ENCODE results near the gene RAB3D. TPM values are rescaled to one million over a fixed set of nuclear protein-coding genes. Genes with fewer than 3 reads are reported as not detected.
A peak's percentile ranks its signal among the peaks of the same experiment; 100 is the strongest.

Gene RAB3D
- total and polyA plus RNA-seq, 10 of the 15 experiments (the other 5 are each of a cell fraction or from before 2014, with no cell fraction given), result 1.1 to 15.7 (median 6.2) TPM

- in situ Hi-C loops (cut with MboI), result no loop called here
- FAIRE-seq (no peak), DNase-seq (ENCODE audit: low read depth, low spot score) (no peak), ATAC-seq (peak; percentile 65)
- BruUV-seq (replicated peaks), result TSS peak; percentile 98
- peaks cover 24% of the 10 kb centered on the region for H3K4me1 ChIP-seq (ENCODE audit: control insufficient read depth, insufficient read depth, low read length)
- H3K79me2 ChIP-seq (ENCODE audit: control insufficient read depth, insufficient read depth, low read length), result peaks cover 10% of the 10 kb centered on the region
- CTCF ChIA-PET, result interaction anchor here (0.6 to 5.6 kb wide), 13 partner anchors 8 to 439 kb away, joined by 3 to 62 read pairs (median 4); partner anchors contain the start of genes CCDC159, EPOR, PRKCSH and TMEM205
- peak overlapping the region; percentile 75 for H3K27ac ChIP-seq (ENCODE audit: control insufficient read depth, insufficient read depth)
- RAD21 ChIA-PET (ENCODE audit: unreplicated experiment), result interaction anchor here (0.5 to 5.2 kb wide), 27 partner anchors 8 to 795 kb away, joined by 3 to 36 read pairs (median 3); partner anchors contain the start of genes CCDC159, ECSIT, ELOF1 and EPOR
- peak overlapping the region; percentile 77 for H3K4me3 ChIP-seq
- under 1% methylated on average over 27 of the region's 27 CpGs for WGBS (ENCODE audit: insufficient coverage, insufficient replicate concordance, low lambda C conversion rate, missing lambda C conversion rate)
- SMC1A ChIA-PET (ENCODE audit: uncharacterized antibody, unreplicated experiment), result interaction anchor here (0.6 to 6.1 kb wide), 14 partner anchors 8 to 285 kb away, joined by 3 to 40 read pairs (median 4); partner anchors contain the start of genes CCDC159, ECSIT, EPOR and ODAD3
- no peaks in the 10 kb centered on the region for H3K36me3 ChIP-seq (ENCODE audit: control insufficient read depth in 2 of 2, insufficient read depth in 2 of 2, low read length in 1 of 2)
- H3K9ac ChIP-seq (ENCODE audit: control insufficient read depth, insufficient read depth, low read length), result peak overlapping the region; percentile 87
- intact Hi-C loops (cut with micrococcal nuclease; ENCODE audit: unreplicated experiment), result loop anchor here (2.0 kb wide), 1 partner anchor 29 kb away; the partner anchor contains the start of genes CCDC159 and TMEM205
- H3K9me3 ChIP-seq (replicated peaks; ENCODE audit: control insufficient read depth, insufficient read depth, low read length), result no peaks in the 10 kb centered on the region
- H3K4me2 ChIP-seq (ENCODE audit: control insufficient read depth, insufficient read depth), result peak overlapping the region; percentile 97
- peak overlapping the region; percentile 45 for H2AFZ ChIP-seq (ENCODE audit: control insufficient read depth, low read depth, low read length)
- no peaks in the 10 kb centered on the region for H3K27me3 ChIP-seq (replicated peaks in 1 of 2; ENCODE audit: control insufficient read depth in 2 of 2, insufficient read depth in 2 of 2, low read length in 1 of 2)
- no peaks in the 10 kb centered on the region for H4K20me1 ChIP-seq (ENCODE audit: control insufficient read depth, insufficient read depth)
- POLR2A ChIA-PET, result interaction anchor here (0.6 to 4.8 kb wide), 25 partner anchors 7 to 1407 kb away, joined by 3 to 48 read pairs (median 3); partner anchors contain the start of genes CCDC159, ECSIT, ELOF1 and ODAD3
- peak; percentile 17 for TF ChIP-seq SKIL (IDR thresholded peaks at IDR 0.05; ENCODE audit: low read depth, poor library complexity, severe bottlenecking)
- no peak for TF ChIP-seq FOXM1 (IDR thresholded peaks at IDR 0.05; ENCODE audit: low read depth, low read length)
- no peak for TF ChIP-seq HDGF (IDR thresholded peaks at IDR 0.05)
- no peak for TF ChIP-seq NR2C1 (IDR thresholded peaks at IDR 0.05)
- peak; percentile 40 for TF ChIP-seq NBN (IDR thresholded peaks at IDR 0.05)
- TF ChIP-seq ZNF687 (IDR thresholded peaks at IDR 0.05), result 0 out of 2 replicates have a peak, but pooled peaks have one; percentile 42
- TF ChIP-seq SMC3 (IDR thresholded peaks at IDR 0.05; ENCODE audit: borderline replicate concordance, low read length), result no peak
- no peak for TF ChIP-seq ETV6 (conservative IDR thresholded peaks at IDR 0.05 in 1 of 2, IDR thresholded peaks at IDR 0.05 in 1 of 2; ENCODE audit: borderline replicate concordance in 1 of 2, low read depth in 1 of 2)
- no peak for TF ChIP-seq FOXK2 (IDR thresholded peaks at IDR 0.05)
- TF ChIP-seq ESRRA (IDR thresholded peaks at IDR 0.05; ENCODE audit: low read length), result no peak
- TF ChIP-seq NR2F1 (conservative IDR thresholded peaks at IDR 0.05), result peak; percentile 84
- no peak for TF ChIP-seq EZH2 (IDR thresholded peaks at IDR 0.05; ENCODE audit: borderline replicate concordance, control insufficient read depth, low read depth, low read length)
- peak; percentile 55; the same call in 1 of the 2 replicates for TF ChIP-seq CHD1 (IDR thresholded peaks at IDR 0.05; ENCODE audit: low read depth, low read length)
- peak; percentile 61; the same call in 1 of the 2 replicates for TF ChIP-seq SMAD5 (IDR thresholded peaks at IDR 0.05; ENCODE audit: low read depth)
- TF ChIP-seq SREBF1 (IDR thresholded peaks at IDR 0.05; ENCODE audit: low read length), result no peak
- no peak for TF ChIP-seq IRF3 (IDR thresholded peaks at IDR 0.05)
Observed at GRCh38 chr19:11375143-11375948, 35.9 kb upstream of the RAB3D start.

Data from GM12878 (cell line).